Chondrocyte (in vitro differentiated cells): Measurements from ENCODE around the gene ADSS1. TPM values are rescaled to one million over a fixed set of nuclear protein-coding genes. Genes with fewer than 3 reads are reported as not detected.

ENCODE experiments used
- DNase-seq: peaks from one replicate; pipeline ENCODE4 v3.0.0; 2021; ENCODE audit warnings: mixed read lengths, low spot score
- H3K27ac Mint-ChIP-seq: one replicate; pipeline ENCODE4 v1.8.0; 2021; ENCODE audit warnings: mild to moderate bottlenecking, moderate library complexity, mixed read lengths; ENCODE audit not compliant: unreplicated experiment
- H3K27me3 Mint-ChIP-seq: 2 replicates; pipeline ENCODE4 v1.8.0; 2021; ENCODE audit warnings: low read depth, mixed read lengths
- H3K36me3 Mint-ChIP-seq: 2 replicates; pipeline ENCODE4 v1.8.0; 2021; ENCODE audit warnings: low read depth, mixed read lengths
- H3K4me1 Mint-ChIP-seq: 2 replicates; pipeline ENCODE4 v1.8.0; 2021; ENCODE audit warnings: low read depth, mild to moderate bottlenecking, mixed read lengths
- H3K4me3 Mint-ChIP-seq: one replicate; pipeline ENCODE4 v1.8.0; 2021; ENCODE audit warnings: mild to moderate bottlenecking, moderate library complexity, mixed read lengths; ENCODE audit not compliant: unreplicated experiment
- H3K9me3 Mint-ChIP-seq: 2 replicates; pipeline ENCODE4 v1.8.0; 2021; ENCODE audit warnings: low read depth, mixed read lengths
- total RNA-seq: library from RNA; stranded (reverse); gene quantifications from 3 replicates; pipeline ENCODE4 v1.2.1, GENCODE V29; 2021
- TF ChIP-seq, protein P1 (sequence below): fragments of 200-600 bp; sonication (generic); IDR thresholded peaks from 2 replicates; pipeline ENCODE4 v1.5.0; 2021; ENCODE audit warnings: antibody characterized with exemption, mild to moderate bottlenecking, moderate library complexity

Gene ADSS1
- total RNA-seq, 1 donor from 2014 or later: 7.1 TPM

DNA sequence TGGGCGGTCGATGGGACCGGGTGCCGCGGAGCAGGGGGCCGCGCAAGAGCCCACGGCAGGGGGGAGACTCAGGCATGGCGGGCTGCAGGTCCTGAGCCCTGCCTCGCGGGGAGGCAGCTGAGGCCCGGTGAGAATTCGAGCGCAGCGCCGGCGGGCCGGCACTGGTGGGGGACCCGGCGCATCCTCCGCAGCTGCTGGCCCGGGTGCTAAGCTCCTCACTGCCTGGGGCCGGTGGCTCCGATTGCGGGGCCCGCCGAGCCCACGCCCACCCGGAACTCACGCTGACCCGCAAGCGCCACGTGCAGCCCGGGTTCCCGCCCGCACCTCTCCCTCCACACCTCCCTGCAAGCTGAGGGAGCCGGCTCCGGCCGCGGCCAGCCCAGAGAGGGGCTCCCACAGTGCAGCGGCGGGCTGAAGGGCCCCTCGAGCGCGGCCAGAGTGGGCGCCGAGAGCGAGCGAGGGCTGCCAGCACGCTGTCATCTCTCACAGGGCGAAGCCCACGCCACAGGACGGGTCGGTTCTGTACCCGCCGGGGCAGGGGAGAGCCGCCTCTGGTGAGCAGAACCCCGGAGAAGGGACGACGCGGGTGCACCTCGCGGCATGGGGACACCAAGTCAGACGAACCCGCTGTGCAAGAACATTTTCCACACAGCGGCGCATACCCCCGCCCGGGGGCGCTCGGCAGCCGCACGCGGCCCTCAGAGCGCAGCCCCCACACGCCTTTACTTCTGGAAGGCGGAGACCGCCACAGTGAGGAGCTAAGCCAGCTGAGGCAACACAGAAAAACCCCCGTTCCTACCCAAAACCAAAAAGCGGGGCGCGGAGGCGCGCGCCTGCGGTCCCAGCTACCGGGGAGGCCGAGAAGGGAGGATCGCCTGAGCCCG, 27.8 kb downstream of the ADSS1 start:
- no peak for DNase-seq
- Mint-ChIP-seq H3K36me3 (peaks cover 2% of the 10 kb centered on the region), H3K27me3 (no peaks in the 10 kb centered on the region), H3K9me3 (no peaks in the 10 kb centered on the region), H3K27ac (no peak overlapping the region), H3K4me3 (peak overlapping the region; percentile 86), H3K4me1 (peaks cover 63% of the 10 kb centered on the region)
- TF ChIP-seq, protein P1, sequence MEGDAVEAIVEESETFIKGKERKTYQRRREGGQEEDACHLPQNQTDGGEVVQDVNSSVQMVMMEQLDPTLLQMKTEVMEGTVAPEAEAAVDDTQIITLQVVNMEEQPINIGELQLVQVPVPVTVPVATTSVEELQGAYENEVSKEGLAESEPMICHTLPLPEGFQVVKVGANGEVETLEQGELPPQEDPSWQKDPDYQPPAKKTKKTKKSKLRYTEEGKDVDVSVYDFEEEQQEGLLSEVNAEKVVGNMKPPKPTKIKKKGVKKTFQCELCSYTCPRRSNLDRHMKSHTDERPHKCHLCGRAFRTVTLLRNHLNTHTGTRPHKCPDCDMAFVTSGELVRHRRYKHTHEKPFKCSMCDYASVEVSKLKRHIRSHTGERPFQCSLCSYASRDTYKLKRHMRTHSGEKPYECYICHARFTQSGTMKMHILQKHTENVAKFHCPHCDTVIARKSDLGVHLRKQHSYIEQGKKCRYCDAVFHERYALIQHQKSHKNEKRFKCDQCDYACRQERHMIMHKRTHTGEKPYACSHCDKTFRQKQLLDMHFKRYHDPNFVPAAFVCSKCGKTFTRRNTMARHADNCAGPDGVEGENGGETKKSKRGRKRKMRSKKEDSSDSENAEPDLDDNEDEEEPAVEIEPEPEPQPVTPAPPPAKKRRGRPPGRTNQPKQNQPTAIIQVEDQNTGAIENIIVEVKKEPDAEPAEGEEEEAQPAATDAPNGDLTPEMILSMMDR: no peak

DNA sequence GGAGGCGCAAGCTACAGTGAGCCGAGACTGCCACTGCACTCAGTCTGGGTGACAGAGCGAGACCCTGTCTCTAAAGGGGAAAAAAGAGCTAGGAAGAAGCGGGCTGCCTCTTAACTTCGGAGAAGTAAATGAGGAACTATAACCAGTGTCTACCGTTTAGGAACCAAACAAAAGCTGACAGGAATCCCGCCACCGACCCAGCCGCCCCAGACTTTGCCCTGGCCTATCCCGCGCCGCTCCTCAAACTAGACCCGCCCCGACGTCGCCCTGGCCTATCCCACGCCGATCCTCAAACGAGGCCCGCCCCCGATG, 28.4 kb downstream of the ADSS1 start:
- DNase-seq: no peak
- H3K27ac Mint-ChIP-seq: peak overlapping the region; percentile 96
- H3K9me3 Mint-ChIP-seq: no peaks in the 10 kb centered on the region
- peaks cover 4% of the 10 kb centered on the region for H3K36me3 Mint-ChIP-seq
- H3K27me3 Mint-ChIP-seq: no peaks in the 10 kb centered on the region
- peak overlapping the region; percentile 86 for H3K4me3 Mint-ChIP-seq
- peaks cover 57% of the 10 kb centered on the region for H3K4me1 Mint-ChIP-seq
- TF ChIP-seq, protein P1: no peak

DNA sequence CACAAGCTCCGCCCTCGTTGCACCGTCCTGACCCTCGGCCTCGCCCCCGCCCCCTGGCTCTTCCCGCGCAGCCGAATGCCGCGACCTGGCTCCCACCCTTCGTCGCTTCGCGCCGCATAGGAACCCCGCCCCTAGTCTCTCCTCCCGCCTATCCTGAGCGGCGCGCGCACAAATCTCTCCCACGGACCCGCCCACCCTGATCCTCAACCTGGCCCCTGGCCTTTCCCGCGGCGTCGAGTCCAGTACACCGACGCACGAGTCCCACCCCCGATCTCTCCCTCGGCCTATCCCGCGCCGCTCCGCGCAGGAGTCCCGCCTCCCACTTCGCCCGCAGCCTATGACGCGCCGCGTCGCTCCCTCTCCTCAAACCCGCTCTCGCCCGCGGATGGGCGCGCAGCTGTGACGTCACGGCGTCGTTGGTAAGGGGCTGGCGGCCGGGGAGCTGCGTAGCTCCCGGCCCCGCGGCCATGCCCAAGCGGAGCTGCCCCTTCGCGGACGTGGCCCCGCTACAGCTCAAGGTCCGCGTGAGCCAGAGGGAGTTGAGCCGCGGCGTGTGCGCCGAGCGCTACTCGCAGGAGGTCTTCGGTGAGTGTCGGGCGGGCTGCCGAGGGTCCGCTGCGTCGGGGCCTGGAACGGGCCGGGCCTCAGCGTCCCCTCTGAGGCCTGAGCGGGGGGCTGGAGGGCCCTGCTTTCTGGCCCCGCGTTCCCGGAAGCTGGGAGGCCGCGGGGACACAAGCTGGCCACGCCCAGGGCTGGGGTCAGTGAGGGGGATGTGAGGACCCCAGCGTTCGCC, 28.9 kb downstream of the ADSS1 start, which contains the start of gene SIVA1:
TSS of gene SIVA1 (plus strand) at position 413 of the 793 bp plus-strand sequence. CDS start at position 468, 55 bp downstream.
- H3K9me3 Mint-ChIP-seq: no peaks in the 10 kb centered on the region
- peak within 1 kb of the TSS; percentile 86 for H3K4me3 Mint-ChIP-seq

DNA sequence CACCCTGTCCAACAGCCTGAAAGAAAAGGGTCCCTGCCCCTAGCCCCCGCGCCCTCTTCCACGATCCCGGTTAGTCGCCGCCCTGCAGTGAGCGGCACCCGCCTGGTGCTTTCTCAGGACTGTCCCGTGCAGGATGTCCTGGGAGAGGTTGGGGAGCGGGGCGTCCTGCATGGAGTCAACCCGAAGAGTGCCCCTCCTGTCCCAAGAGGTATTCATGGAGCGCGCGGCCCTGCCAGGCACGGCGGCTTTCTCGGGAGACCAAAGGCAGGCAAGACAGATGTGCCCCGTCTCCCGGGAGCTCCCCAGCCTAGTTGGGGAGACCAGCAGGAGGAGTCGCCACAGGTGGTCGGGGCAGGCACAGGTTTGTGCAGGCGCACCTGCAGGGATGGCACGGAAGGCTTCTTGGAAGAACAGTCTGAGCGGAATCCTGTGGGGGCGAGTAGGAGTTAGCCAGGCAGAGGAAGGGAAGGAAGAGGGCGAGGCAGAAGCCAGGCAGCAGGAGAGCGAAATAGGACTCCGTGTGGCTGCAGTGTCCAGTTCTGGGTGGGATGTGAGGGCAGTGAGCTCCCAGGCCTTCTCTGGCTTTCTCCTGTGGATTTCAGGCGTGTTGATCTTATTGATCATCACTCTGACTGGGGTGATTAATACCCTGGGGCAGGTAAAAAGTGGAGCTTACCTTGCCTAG, 29.6 kb downstream of the ADSS1 start:
- TF ChIP-seq, protein P1: no peak
- peaks cover 7% of the 10 kb centered on the region for H3K36me3 Mint-ChIP-seq

More for the DNA sequence above, 28.9 kb downstream of the ADSS1 start, which contains the start of gene SIVA1:
- no peaks in the 10 kb centered on the region for H3K27me3 Mint-ChIP-seq
- peaks cover 51% of the 10 kb centered on the region for H3K4me1 Mint-ChIP-seq
- peak; percentile 100 for DNase-seq
- H3K36me3 Mint-ChIP-seq: peaks cover 6% of the 10 kb centered on the region
- peak within 1 kb of the TSS; percentile 96 for H3K27ac Mint-ChIP-seq
- TF ChIP-seq, protein P1: no peak

More for the DNA sequence above, 29.6 kb downstream of the ADSS1 start:
- Mint-ChIP-seq H3K4me3 (peak overlapping the region; percentile 86), H3K27ac (peak overlapping the region; percentile 68), H3K4me1 (peaks cover 44% of the 10 kb centered on the region), H3K27me3 (no peaks in the 10 kb centered on the region), H3K9me3 (no peaks in the 10 kb centered on the region)
- DNase-seq: no peak
